ENCODE data around the gene SLIT3. TPM values are rescaled to one million over a fixed set of nuclear protein-coding genes. Genes with fewer than 3 reads are reported as not detected.

Gene SLIT3
- total RNA-seq, 1 experiment from 2014 or later: not detected

DNA sequence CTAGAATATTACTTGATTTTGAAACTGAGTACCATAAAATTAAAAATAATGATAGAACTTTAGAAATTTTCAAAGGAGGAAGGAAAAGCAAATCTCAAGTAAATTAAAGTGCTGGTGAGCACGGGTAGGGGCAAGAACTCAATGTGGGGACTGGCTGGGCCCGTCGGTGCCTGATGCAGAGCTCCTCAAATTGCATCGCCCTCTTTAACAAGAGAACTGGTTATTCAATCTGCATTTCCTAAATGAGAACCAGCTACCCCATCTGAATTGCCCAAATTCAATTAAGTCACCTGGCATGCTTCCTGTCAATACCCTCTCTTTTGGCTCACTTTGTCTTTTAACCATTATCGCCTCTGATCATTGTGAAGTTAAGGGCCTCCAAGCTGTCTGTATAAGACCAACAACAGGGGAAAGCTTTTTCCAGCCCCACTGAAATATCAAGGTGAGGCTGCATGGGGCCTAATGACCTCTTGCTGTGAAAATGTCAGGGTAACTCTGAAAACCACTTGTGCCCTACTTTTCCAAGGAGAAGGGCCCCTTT lies 316.7 kb downstream of the SLIT3 start:
- Histone ChIP-seq H2AFZ (ENCODE audit: low read length) (no peak overlapping the region), H3K9me3 (ENCODE audit: low read length) (no peaks in the 10 kb centered on the region), H3K27ac (ENCODE audit: low read length) (no peak overlapping the region), H3K36me3 (ENCODE audit: insufficient read depth, low read length) (no peaks in the 10 kb centered on the region), H3K4me3 (ENCODE audit: low read length) (no peak overlapping the region), H3K79me2 (ENCODE audit: low read length) (no peaks in the 10 kb centered on the region), H3K9me2 (replicated peaks; ENCODE audit: insufficient read depth, low read length) (no peaks in the 10 kb centered on the region), H4K20me1 (ENCODE audit: insufficient read depth, low read depth, low read length) (no peaks in the 10 kb centered on the region), H3K4me2 (ENCODE audit: low read depth, low read length, poor library complexity, severe bottlenecking) (no peak overlapping the region), H3K9ac (ENCODE audit: low read length) (no peak overlapping the region), H3K4me1 (ENCODE audit: low read length) (peaks cover 5% of the 10 kb centered on the region), H3K27me3 (ENCODE audit: low read length) (no peaks in the 10 kb centered on the region)
- DNase-seq: no peak

- Histone ChIP-seq H3K36me3 (ENCODE audit: insufficient read depth, low read length) (no peaks in the 10 kb centered on the region), H4K20me1 (ENCODE audit: insufficient read depth, low read depth, low read length) (no peaks in the 10 kb centered on the region), H3K9me2 (replicated peaks; ENCODE audit: insufficient read depth, low read length) (no peaks in the 10 kb centered on the region), H3K79me2 (ENCODE audit: low read length) (no peaks in the 10 kb centered on the region), H3K4me3 (ENCODE audit: low read length) (no peak overlapping the region), H2AFZ (ENCODE audit: low read length) (no peak overlapping the region), H3K4me1 (ENCODE audit: low read length) (no peaks in the 10 kb centered on the region), H3K9ac (ENCODE audit: low read length) (no peak overlapping the region), H3K9me3 (ENCODE audit: low read length) (no peaks in the 10 kb centered on the region), H3K4me2 (ENCODE audit: low read depth, low read length, poor library complexity, severe bottlenecking) (no peak overlapping the region), H3K27ac (ENCODE audit: low read length) (no peak overlapping the region), H3K27me3 (ENCODE audit: low read length) (no peaks in the 10 kb centered on the region)
- DNase-seq: no peak
These were observed 321.8 kb downstream of the SLIT3 start for GRCh38 chr5:168979135-168979534.

DNA sequence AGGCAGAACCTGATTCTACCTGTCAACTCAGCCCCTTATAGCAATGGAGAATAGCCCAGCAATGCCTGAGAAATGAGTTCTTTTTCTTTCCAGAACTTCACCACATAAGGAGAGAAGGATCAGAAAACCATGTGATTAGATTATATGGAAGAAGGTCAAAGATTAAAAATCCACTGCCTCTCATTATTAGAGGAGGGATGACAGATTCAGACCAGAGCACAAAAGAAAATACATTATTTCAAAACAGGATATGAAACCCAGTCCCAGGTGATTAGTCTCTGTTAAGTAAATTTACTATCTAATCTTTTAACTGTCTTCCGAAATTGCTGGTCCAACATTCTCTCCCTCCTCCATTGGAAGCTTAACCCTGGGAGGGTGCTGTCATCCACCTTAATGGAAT lies 322.4 kb downstream of the SLIT3 start:
- H3K27ac ChIP-seq (ENCODE audit: low read length): no peak overlapping the region
- no peaks in the 10 kb centered on the region for H3K4me1 ChIP-seq (ENCODE audit: low read length)
- no peaks in the 10 kb centered on the region for H4K20me1 ChIP-seq (ENCODE audit: insufficient read depth, low read depth, low read length)
- no peak overlapping the region for H3K4me3 ChIP-seq (ENCODE audit: low read length)
- no peaks in the 10 kb centered on the region for H3K27me3 ChIP-seq (ENCODE audit: low read length)
- no peaks in the 10 kb centered on the region for H3K36me3 ChIP-seq (ENCODE audit: insufficient read depth, low read length)
- H3K9me2 ChIP-seq (replicated peaks; ENCODE audit: insufficient read depth, low read length): no peaks in the 10 kb centered on the region
- no peak overlapping the region for H2AFZ ChIP-seq (ENCODE audit: low read length)
- no peak overlapping the region for H3K4me2 ChIP-seq (ENCODE audit: low read depth, low read length, poor library complexity, severe bottlenecking)
- no peaks in the 10 kb centered on the region for H3K9me3 ChIP-seq (ENCODE audit: low read length)
- DNase-seq: no peak
- no peaks in the 10 kb centered on the region for H3K79me2 ChIP-seq (ENCODE audit: low read length)
- no peak overlapping the region for H3K9ac ChIP-seq (ENCODE audit: low read length)

- Histone ChIP-seq H3K27me3 (ENCODE audit: low read length) (no peaks in the 10 kb centered on the region), H3K9ac (ENCODE audit: low read length) (no peak overlapping the region), H3K27ac (ENCODE audit: low read length) (no peak overlapping the region), H3K4me2 (ENCODE audit: low read depth, low read length, poor library complexity, severe bottlenecking) (no peak overlapping the region), H3K79me2 (ENCODE audit: low read length) (no peaks in the 10 kb centered on the region), H4K20me1 (ENCODE audit: insufficient read depth, low read depth, low read length) (no peaks in the 10 kb centered on the region), H2AFZ (ENCODE audit: low read length) (no peak overlapping the region), H3K9me2 (replicated peaks; ENCODE audit: insufficient read depth, low read length) (no peaks in the 10 kb centered on the region), H3K9me3 (ENCODE audit: low read length) (no peaks in the 10 kb centered on the region), H3K36me3 (ENCODE audit: insufficient read depth, low read length) (no peaks in the 10 kb centered on the region), H3K4me1 (ENCODE audit: low read length) (no peaks in the 10 kb centered on the region), H3K4me3 (ENCODE audit: low read length) (no peak overlapping the region)
- DNase-seq: no peak
These were observed 322.9 kb downstream of the SLIT3 start for GRCh38 chr5:168978015-168978414.

GRCh38 chr5:168976311-168976970 lies 324.5 kb downstream of the SLIT3 start:
- H4K20me1 ChIP-seq (ENCODE audit: insufficient read depth, low read depth, low read length): no peaks in the 10 kb centered on the region
- no peaks in the 10 kb centered on the region for H3K9me2 ChIP-seq (replicated peaks; ENCODE audit: insufficient read depth, low read length)
- no peaks in the 10 kb centered on the region for H3K4me1 ChIP-seq (ENCODE audit: low read length)
- H3K9me3 ChIP-seq (ENCODE audit: low read length): no peaks in the 10 kb centered on the region
- no peak overlapping the region for H3K27ac ChIP-seq (ENCODE audit: low read length)
- H3K79me2 ChIP-seq (ENCODE audit: low read length): no peaks in the 10 kb centered on the region
- no peak overlapping the region for H2AFZ ChIP-seq (ENCODE audit: low read length)
- DNase-seq: no peak
- H3K9ac ChIP-seq (ENCODE audit: low read length): no peak overlapping the region
- no peak overlapping the region for H3K4me2 ChIP-seq (ENCODE audit: low read depth, low read length, poor library complexity, severe bottlenecking)
- H3K36me3 ChIP-seq (ENCODE audit: insufficient read depth, low read length): no peaks in the 10 kb centered on the region
- no peaks in the 10 kb centered on the region for H3K27me3 ChIP-seq (ENCODE audit: low read length)
- no peak overlapping the region for H3K4me3 ChIP-seq (ENCODE audit: low read length)

DNA sequence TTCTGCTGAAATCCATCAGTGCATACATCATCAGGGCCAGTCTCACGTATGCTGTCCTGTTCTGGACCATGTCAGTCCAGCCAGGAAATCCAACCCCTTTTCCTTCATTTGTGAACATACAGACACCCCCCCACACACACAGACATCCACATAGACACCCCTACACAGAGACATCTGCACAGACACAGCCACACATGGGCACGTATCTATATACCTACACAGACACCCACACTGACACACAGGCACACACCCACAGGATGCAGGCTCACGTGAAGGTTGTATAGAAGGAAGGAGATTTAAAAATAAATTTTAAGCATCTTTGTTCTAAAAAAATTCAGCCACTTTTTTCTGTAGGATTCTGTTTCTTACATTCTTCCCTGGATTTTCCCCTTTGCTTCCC lies 325.6 kb downstream of the SLIT3 start:
- Histone ChIP-seq H3K36me3 (ENCODE audit: insufficient read depth, low read length) (no peaks in the 10 kb centered on the region), H3K27ac (ENCODE audit: low read length) (no peak overlapping the region)

DNA sequence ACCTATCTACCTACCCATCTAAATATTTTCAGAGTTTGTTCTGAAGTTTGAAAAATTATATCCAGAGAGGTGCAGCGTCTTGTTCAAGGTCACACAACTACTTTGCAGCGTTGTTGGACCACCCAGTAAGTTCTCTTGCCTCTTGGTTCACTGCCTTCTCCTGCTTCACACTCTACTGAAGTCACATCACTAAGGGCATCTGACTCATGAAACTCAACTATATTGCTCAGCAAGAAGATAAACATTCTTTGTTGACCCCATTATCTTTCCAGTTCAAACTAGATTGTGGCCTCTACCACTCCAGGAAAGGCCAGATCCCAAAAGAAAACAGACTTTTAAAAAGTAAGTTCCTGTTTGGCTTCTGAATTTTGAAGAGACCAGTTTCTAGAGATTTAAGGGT lies 326.9 kb downstream of the SLIT3 start:
- Histone ChIP-seq H3K9me2 (replicated peaks; ENCODE audit: insufficient read depth, low read length) (no peaks in the 10 kb centered on the region), H3K27me3 (ENCODE audit: low read length) (no peaks in the 10 kb centered on the region), H3K36me3 (ENCODE audit: insufficient read depth, low read length) (no peaks in the 10 kb centered on the region), H3K4me3 (ENCODE audit: low read length) (no peak overlapping the region), H2AFZ (ENCODE audit: low read length) (no peak overlapping the region), H3K4me1 (ENCODE audit: low read length) (no peaks in the 10 kb centered on the region), H3K4me2 (ENCODE audit: low read depth, low read length, poor library complexity, severe bottlenecking) (no peak overlapping the region), H3K27ac (ENCODE audit: low read length) (no peak overlapping the region), H3K79me2 (ENCODE audit: low read length) (no peaks in the 10 kb centered on the region), H3K9ac (ENCODE audit: low read length) (no peak overlapping the region), H3K9me3 (ENCODE audit: low read length) (no peaks in the 10 kb centered on the region), H4K20me1 (ENCODE audit: insufficient read depth, low read depth, low read length) (no peaks in the 10 kb centered on the region)
- DNase-seq: no peak

More for the DNA sequence above, 325.6 kb downstream of the SLIT3 start:
- H3K9ac ChIP-seq (ENCODE audit: low read length): no peak overlapping the region
- H3K27me3 ChIP-seq (ENCODE audit: low read length): no peaks in the 10 kb centered on the region
- H3K9me2 ChIP-seq (replicated peaks; ENCODE audit: insufficient read depth, low read length): no peaks in the 10 kb centered on the region
- H3K4me1 ChIP-seq (ENCODE audit: low read length): no peaks in the 10 kb centered on the region
- H3K4me2 ChIP-seq (ENCODE audit: low read depth, low read length, poor library complexity, severe bottlenecking): no peak overlapping the region
- H3K79me2 ChIP-seq (ENCODE audit: low read length): no peaks in the 10 kb centered on the region
- no peaks in the 10 kb centered on the region for H3K9me3 ChIP-seq (ENCODE audit: low read length)
- DNase-seq: no peak
- H4K20me1 ChIP-seq (ENCODE audit: insufficient read depth, low read depth, low read length): no peaks in the 10 kb centered on the region
- no peak overlapping the region for H2AFZ ChIP-seq (ENCODE audit: low read length)
- no peak overlapping the region for H3K4me3 ChIP-seq (ENCODE audit: low read length)

DNA sequence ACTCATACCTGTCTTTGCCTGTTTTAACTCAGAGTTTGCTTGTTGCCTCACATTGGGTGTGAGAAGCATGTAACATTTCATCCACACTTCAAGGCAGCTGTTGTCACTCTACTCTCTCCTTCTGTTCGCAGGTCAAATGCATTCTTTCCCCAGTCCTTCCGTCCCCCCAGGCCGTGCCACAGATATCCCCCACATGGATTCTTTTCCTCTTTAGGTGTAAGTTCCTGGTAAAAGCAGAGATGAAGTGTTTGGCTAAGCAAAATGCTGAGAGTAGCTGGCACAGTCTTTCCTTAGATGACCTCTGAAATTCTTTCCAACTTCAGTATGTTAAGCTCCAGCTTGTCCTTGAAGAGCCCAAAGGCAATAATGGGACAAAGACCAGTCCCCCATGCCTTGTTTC lies 328.2 kb downstream of the SLIT3 start:
- H3K27me3 ChIP-seq (ENCODE audit: low read length): no peaks in the 10 kb centered on the region
- no peaks in the 10 kb centered on the region for H4K20me1 ChIP-seq (ENCODE audit: insufficient read depth, low read depth, low read length)
- H3K4me3 ChIP-seq (ENCODE audit: low read length): no peak overlapping the region
- H3K27ac ChIP-seq (ENCODE audit: low read length): no peak overlapping the region
- no peak overlapping the region for H2AFZ ChIP-seq (ENCODE audit: low read length)
- H3K9ac ChIP-seq (ENCODE audit: low read length): no peak overlapping the region
- H3K9me3 ChIP-seq (ENCODE audit: low read length): no peaks in the 10 kb centered on the region
- no peak overlapping the region for H3K4me2 ChIP-seq (ENCODE audit: low read depth, low read length, poor library complexity, severe bottlenecking)
- H3K4me1 ChIP-seq (ENCODE audit: low read length): no peaks in the 10 kb centered on the region
- no peaks in the 10 kb centered on the region for H3K9me2 ChIP-seq (replicated peaks; ENCODE audit: insufficient read depth, low read length)
- H3K79me2 ChIP-seq (ENCODE audit: low read length): no peaks in the 10 kb centered on the region
- no peak for DNase-seq
- no peaks in the 10 kb centered on the region for H3K36me3 ChIP-seq (ENCODE audit: insufficient read depth, low read length)

Data from Karpas-422 (cell line).